HL-60 (cell line): Measurements from ENCODE around the gene RGR.

ENCODE experiments used
- CTCF ChIP-seq: IDR thresholded peaks from one replicate; pipeline ENCODE4 v1.5.1; 2011; ENCODE audit warnings: low read length, control low read depth, inconsistent platforms; ENCODE audit not compliant: insufficient read depth
- GABPA ChIP-seq: IDR thresholded peaks from 2 replicates; pipeline ENCODE4 v1.6.1; 2012; ENCODE audit warnings: low read depth
- POLR2AphosphoS5 ChIP-seq: IDR thresholded peaks from 2 replicates; pipeline ENCODE4 v1.6.1; 2012; ENCODE audit warnings: low read depth
- REST ChIP-seq: IDR thresholded peaks from 2 replicates; pipeline ENCODE4 v1.6.1; 2012; ENCODE audit warnings: low read depth; ENCODE audit not compliant: insufficient replicate concordance
- SPI1 ChIP-seq: IDR thresholded peaks from 2 replicates; pipeline ENCODE4 v1.6.1; 2012; ENCODE audit warnings: low read depth, mild to moderate bottlenecking, borderline replicate concordance

- TF ChIP-seq CTCF = no peak
- TF ChIP-seq REST = no peak
- no peak for TF ChIP-seq POLR2AphosphoS5
- no peak for TF ChIP-seq GABPA
- TF ChIP-seq SPI1 = no peak
These were observed 31.8 kb upstream of the RGR start for GRCh38 chr10:84213076-84213475.
